Mesothelial cell of epicardium (in vitro differentiated cells): Measurements from ENCODE around the gene FGF2. TPM values are rescaled to one million over a fixed set of nuclear protein-coding genes. Genes with fewer than 3 reads are reported as not detected.
"Not testable (repeated sequence)": the region's sequence is repeated elsewhere in the genome, so short reads cannot be mapped to it uniquely, and the experiment has no call there.

Experiments
- DNase-seq, 2 experiments: peaks; one replicate each; pipeline ENCODE4 v3.0.0; 2021; ENCODE audit warnings: low spot score in 2 of 2; ENCODE audit not compliant: unreplicated experiment in 2 of 2
- H3K27ac Mint-ChIP-seq: 2 replicates; pipeline ENCODE4 v1.8.0; 2021; ENCODE audit warnings: mixed read lengths
- H3K27me3 Mint-ChIP-seq: 2 replicates; pipeline ENCODE4 v1.8.0; 2021; ENCODE audit warnings: low read depth, mixed read lengths
- H3K36me3 Mint-ChIP-seq: 2 replicates; pipeline ENCODE4 v1.8.0; 2021; ENCODE audit warnings: mixed read lengths
- H3K4me1 Mint-ChIP-seq: 2 replicates; pipeline ENCODE4 v1.8.0; 2021; ENCODE audit warnings: mixed read lengths
- H3K4me3 Mint-ChIP-seq: 2 replicates; pipeline ENCODE4 v1.8.0; 2021; ENCODE audit warnings: mild to moderate bottlenecking, moderate library complexity, mixed read lengths
- H3K9me3 Mint-ChIP-seq: 2 replicates; pipeline ENCODE4 v1.8.0; 2021; ENCODE audit warnings: mixed read lengths
- CTCF ChIP-seq: fragments of 200-600 bp; sonication (generic); IDR thresholded peaks from one replicate; pipeline ENCODE4 v1.5.0; 2021; ENCODE audit warnings: antibody characterized with exemption; ENCODE audit not compliant: unreplicated experiment
- total RNA-seq: library from RNA; stranded (reverse); gene quantifications from 3 replicates; pipeline ENCODE4 v1.2.1, GENCODE V29; 2021

FGF2 gene
- total RNA-seq, 1 donor from 2014 or later, result 11.3 TPM

GRCh38 chr4:122842392-122842791 lies 15.8 kb downstream of the FGF2 start:
- Mint-ChIP-seq H3K36me3 (peaks cover 12% of the 10 kb centered on the region), H3K27me3 (no peaks in the 10 kb centered on the region), H3K27ac (no peak overlapping the region), H3K4me1 (peaks cover 4% of the 10 kb centered on the region), H3K4me3 (no peak overlapping the region), H3K9me3 (peaks cover 2% of the 10 kb centered on the region)
- DNase-seq, result no peak
- TF ChIP-seq CTCF, result no peak

GRCh38 chr4:122842984-122843531 lies 16.4 kb downstream of the FGF2 start:
- no peak overlapping the region for H3K27ac Mint-ChIP-seq
- peaks cover 5% of the 10 kb centered on the region for H3K9me3 Mint-ChIP-seq
- peaks cover 4% of the 10 kb centered on the region for H3K4me1 Mint-ChIP-seq
- no peaks in the 10 kb centered on the region for H3K27me3 Mint-ChIP-seq
- peaks cover 14% of the 10 kb centered on the region for H3K36me3 Mint-ChIP-seq
- H3K4me3 Mint-ChIP-seq, result no peak overlapping the region
- no peak for TF ChIP-seq CTCF
- no peak for DNase-seq

- Mint-ChIP-seq H3K36me3 (peaks cover 16% of the 10 kb centered on the region), H3K9me3 (peaks cover 12% of the 10 kb centered on the region)
- DNase-seq, H3K27ac Mint-ChIP-seq, H3K27me3 Mint-ChIP-seq, H3K4me1 Mint-ChIP-seq, H3K4me3 Mint-ChIP-seq: not testable (repeated sequence)
These were observed 17.8 kb downstream of the FGF2 start for GRCh38 chr4:122844391-122844790.

GRCh38 chr4:122845066-122845465 lies 18.4 kb downstream of the FGF2 start:
- no peaks in the 10 kb centered on the region for H3K27me3 Mint-ChIP-seq
- H3K27ac Mint-ChIP-seq, result no peak overlapping the region
- peaks cover 4% of the 10 kb centered on the region for H3K4me1 Mint-ChIP-seq
- DNase-seq, result no peak
- H3K4me3 Mint-ChIP-seq, result no peak overlapping the region
- H3K9me3 Mint-ChIP-seq, result peaks cover 12% of the 10 kb centered on the region
- TF ChIP-seq CTCF, result no peak
- H3K36me3 Mint-ChIP-seq, result peaks cover 10% of the 10 kb centered on the region

- peaks cover 4% of the 10 kb centered on the region for H3K4me1 Mint-ChIP-seq
- H3K9me3 Mint-ChIP-seq, result peaks cover 12% of the 10 kb centered on the region
- H3K4me3 Mint-ChIP-seq, result no peak overlapping the region
- no peaks in the 10 kb centered on the region for H3K27me3 Mint-ChIP-seq
- no peak for DNase-seq
- no peak for TF ChIP-seq CTCF
- H3K27ac Mint-ChIP-seq, result no peak overlapping the region
- peaks cover 10% of the 10 kb centered on the region for H3K36me3 Mint-ChIP-seq
These were observed 19.1 kb downstream of the FGF2 start for GRCh38 chr4:122845760-122846159.

- DNase-seq, result no peak
- H3K27ac Mint-ChIP-seq, result no peak overlapping the region
- H3K4me1 Mint-ChIP-seq, result peaks cover 4% of the 10 kb centered on the region
- TF ChIP-seq CTCF, result no peak
- H3K4me3 Mint-ChIP-seq, result no peak overlapping the region
- H3K27me3 Mint-ChIP-seq, result no peaks in the 10 kb centered on the region
- peaks cover 10% of the 10 kb centered on the region for H3K36me3 Mint-ChIP-seq
- H3K9me3 Mint-ChIP-seq, result peaks cover 12% of the 10 kb centered on the region
These were observed 21.3 kb downstream of the FGF2 start for GRCh38 chr4:122847931-122848330.

GRCh38 chr4:122849789-122850188 lies 23.2 kb downstream of the FGF2 start:
- peaks cover 12% of the 10 kb centered on the region for H3K9me3 Mint-ChIP-seq
- not testable (repeated sequence) for H3K27ac Mint-ChIP-seq, H3K27me3 Mint-ChIP-seq, H3K4me3 Mint-ChIP-seq, H3K4me1 Mint-ChIP-seq, DNase-seq
- peaks cover 10% of the 10 kb centered on the region for H3K36me3 Mint-ChIP-seq
